ENCODE data around the gene MOV10L1.

- no peak for TF ChIP-seq CTCF (IDR thresholded peaks at IDR 0.05; ENCODE audit: low read depth, low read length)
- no peak for TF ChIP-seq EZH2phosphoT487 (IDR thresholded peaks at IDR 0.05; ENCODE audit: low read depth)
Observed at GRCh38 chr22:50101870-50102565, 12.2 kb downstream of the MOV10L1 start.
